ENCODE results near the gene DVL2.
"Not testable (repeated sequence)": the region's sequence is repeated elsewhere in the genome, so short reads cannot be mapped to it uniquely, and the experiment has no call there.

The DVL2 gene

GRCh38 chr17:7184647-7185046 lies 49.7 kb downstream of the DVL2 start:
- Histone ChIP-seq H3K4me3 (IDR thresholded peaks at IDR 0.05; ENCODE audit: insufficient read depth, low read depth, low read length) (no peak overlapping the region), H3K27ac (no peak overlapping the region)

GRCh38 chr17:7184091-7184488 lies 50.2 kb downstream of the DVL2 start:
- Histone ChIP-seq H3K27ac (no peak overlapping the region), H3K4me2 (no peak overlapping the region), H3K4me3 (IDR thresholded peaks at IDR 0.05; ENCODE audit: insufficient read depth, low read depth, low read length) (no peak overlapping the region), H2AFZ (ENCODE audit: low read depth) (no peak overlapping the region), H3K36me3 (ENCODE audit: insufficient read depth) (no peaks in the 10 kb centered on the region), H3K9ac (no peak overlapping the region), H4K20me1 (ENCODE audit: insufficient read depth) (no peaks in the 10 kb centered on the region), H3K79me2 (ENCODE audit: insufficient read depth, low read depth) (no peaks in the 10 kb centered on the region), H3K4me1 (ENCODE audit: low read depth, poor library complexity, severe bottlenecking) (no peaks in the 10 kb centered on the region), H3K27me3 (ENCODE audit: insufficient read depth, low read depth) (no peaks in the 10 kb centered on the region)
- TF ChIP-seq CTCF (conservative IDR thresholded peaks at IDR 0.05; ENCODE audit: low read depth, low read length), result no peak

More at GRCh38 chr17:7184647-7185046, 49.7 kb downstream of the DVL2 start:
- no peak overlapping the region for H3K4me2 ChIP-seq
- TF ChIP-seq CTCF (conservative IDR thresholded peaks at IDR 0.05; ENCODE audit: low read depth, low read length), result no peak
- H3K4me1 ChIP-seq (ENCODE audit: low read depth, poor library complexity, severe bottlenecking), result no peaks in the 10 kb centered on the region
- no peaks in the 10 kb centered on the region for H3K27me3 ChIP-seq (ENCODE audit: insufficient read depth, low read depth)
- H4K20me1 ChIP-seq (ENCODE audit: insufficient read depth), result no peaks in the 10 kb centered on the region
- H3K9ac ChIP-seq, result no peak overlapping the region
- H3K79me2 ChIP-seq (ENCODE audit: insufficient read depth, low read depth), result no peaks in the 10 kb centered on the region
- H2AFZ ChIP-seq (ENCODE audit: low read depth), result no peak overlapping the region
- no peaks in the 10 kb centered on the region for H3K36me3 ChIP-seq (ENCODE audit: insufficient read depth)

GRCh38 chr17:7183433-7184090 lies 50.8 kb downstream of the DVL2 start:
- no peak overlapping the region for H3K27ac ChIP-seq

GRCh38 chr17:7182101-7182500 lies 52.2 kb downstream of the DVL2 start:
- H4K20me1 ChIP-seq (ENCODE audit: insufficient read depth); H3K4me3 ChIP-seq (IDR thresholded peaks at IDR 0.05; ENCODE audit: insufficient read depth, low read depth, low read length): not testable (repeated sequence)

More at GRCh38 chr17:7183433-7184090, 50.8 kb downstream of the DVL2 start:
- TF ChIP-seq CTCF (conservative IDR thresholded peaks at IDR 0.05; ENCODE audit: low read depth, low read length), result no peak
- no peaks in the 10 kb centered on the region for H3K27me3 ChIP-seq (ENCODE audit: insufficient read depth, low read depth)
- no peak overlapping the region for H3K9ac ChIP-seq
- H4K20me1 ChIP-seq (ENCODE audit: insufficient read depth), result no peaks in the 10 kb centered on the region
- no peak overlapping the region for H3K4me3 ChIP-seq (IDR thresholded peaks at IDR 0.05; ENCODE audit: insufficient read depth, low read depth, low read length)
- H3K4me1 ChIP-seq (ENCODE audit: low read depth, poor library complexity, severe bottlenecking), result no peaks in the 10 kb centered on the region
- no peak overlapping the region for H3K4me2 ChIP-seq
- no peak overlapping the region for H2AFZ ChIP-seq (ENCODE audit: low read depth)
- H3K79me2 ChIP-seq (ENCODE audit: insufficient read depth, low read depth), result no peaks in the 10 kb centered on the region
- no peaks in the 10 kb centered on the region for H3K36me3 ChIP-seq (ENCODE audit: insufficient read depth)

More at GRCh38 chr17:7182101-7182500, 52.2 kb downstream of the DVL2 start:
- H3K79me2 ChIP-seq (ENCODE audit: insufficient read depth, low read depth); H3K36me3 ChIP-seq (ENCODE audit: insufficient read depth); H3K27ac ChIP-seq; H2AFZ ChIP-seq (ENCODE audit: low read depth); H3K27me3 ChIP-seq (ENCODE audit: insufficient read depth, low read depth); H3K4me2 ChIP-seq; H3K9ac ChIP-seq; H3K4me1 ChIP-seq (ENCODE audit: low read depth, poor library complexity, severe bottlenecking): not testable (repeated sequence)

All from KMS-11 (cell line).